Peyer's patch (tissue), 4 donors: ENCODE measurements around the gene SPRED1. TPM values are rescaled to one million over a fixed set of nuclear protein-coding genes. Genes with fewer than 3 reads are reported as not detected.

Experiments used
- DNase-seq, 3 donors: peaks; one replicate each; pipeline ENCODE4 v3.0.0-alpha.2; 2017 to 2019
- H3K27ac ChIP-seq, 4 donors: fragments of 200-600 bp; sonication (generic); one replicate each; pipeline ENCODE4 v1.5.1; 2016 to 2019
- H3K27me3 ChIP-seq, 2 donors: fragments of 200-600 bp; sonication (generic); one replicate each; pipeline ENCODE4 v1.5.1; 2019
- H3K36me3 ChIP-seq, 3 donors: fragments of 200-600 bp; sonication (generic); one replicate each; pipeline ENCODE4 v1.5.1; 2016 to 2019
- H3K4me1 ChIP-seq, 4 donors: fragments of 200-600 bp; sonication (generic); one replicate each; pipeline ENCODE4 v1.5.1; 2016 to 2019
- H3K4me3 ChIP-seq, 4 donors: fragments of 200-600 bp; sonication (generic); 1 replicate in 3 of 4; 2 replicates in 1 of 4; pipeline ENCODE4 v1.5.1; 2016 to 2019; ENCODE audit warnings: mild to moderate bottlenecking in 1 of 4
- H3K9me3 ChIP-seq, 4 donors: fragments of 200-600 bp; sonication (generic); one replicate each; pipeline ENCODE4 v1.5.1; 2016 to 2019; ENCODE audit warnings: mild to moderate bottlenecking in 1 of 4
- POLR2A ChIP-seq, 2 donors: fragments of 450-650 bp; IDR thresholded peaks; one replicate each; pipeline ENCODE4 v1.5.1; 2017; ENCODE audit warnings: antibody characterized with exemption in 2 of 2, mild to moderate bottlenecking in 2 of 2, moderate library complexity in 2 of 2
- total RNA-seq, 4 donors: library from RNA; depleted of rRNA; stranded (reverse); fragments of >200 nt; gene quantifications; one replicate each; pipeline ENCODE4 v1.1.0, GENCODE V29; 2016
- TF ChIP-seq, protein P1 (sequence below), 6 experiments: fragments of 450-650 bp in 4 of 6; fragments of 200-600 bp in 2 of 6; sonication (generic) in 1 of 6; IDR thresholded peaks; one replicate each; pipeline ENCODE4 v1.5.1; 2017 to 2019; ENCODE audit warnings: antibody characterized with exemption in 6 of 6, mild to moderate bottlenecking in 3 of 6, moderate library complexity in 1 of 6

The SPRED1 gene
- total RNA-seq, 4 donors from 2014 or later, result 8.9 to 40.4 (median 20.2) TPM

DNA sequence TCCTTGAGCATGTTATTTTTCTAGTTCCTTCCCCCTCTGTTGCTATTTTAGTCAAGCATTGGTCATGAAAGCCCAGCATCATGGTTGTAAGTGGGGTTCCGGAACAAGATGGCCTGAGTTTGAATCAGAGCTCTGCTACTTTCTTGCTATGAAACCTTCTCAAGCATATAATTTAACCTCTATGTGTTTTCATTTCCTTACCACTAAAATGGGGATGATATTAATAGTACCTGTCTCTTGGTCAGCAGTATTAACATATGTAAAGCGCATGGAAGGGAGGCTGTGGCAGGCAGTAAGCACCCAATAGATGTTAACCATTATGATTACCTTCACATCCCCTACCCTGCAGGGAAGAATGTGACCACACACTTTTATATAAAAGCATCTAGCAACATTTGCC is 14.3 kb upstream of the SPRED1 start:
- Histone ChIP-seq H3K36me3 (no peaks in the 10 kb centered on the region), H3K4me3 (no peak overlapping the region), H3K27ac (no peak overlapping the region), H3K4me1 (no peaks in the 10 kb centered on the region), H3K9me3 (no peaks in the 10 kb centered on the region), H3K27me3 (no peaks in the 10 kb centered on the region)
- no peak for DNase-seq
- TF ChIP-seq, protein P1, sequence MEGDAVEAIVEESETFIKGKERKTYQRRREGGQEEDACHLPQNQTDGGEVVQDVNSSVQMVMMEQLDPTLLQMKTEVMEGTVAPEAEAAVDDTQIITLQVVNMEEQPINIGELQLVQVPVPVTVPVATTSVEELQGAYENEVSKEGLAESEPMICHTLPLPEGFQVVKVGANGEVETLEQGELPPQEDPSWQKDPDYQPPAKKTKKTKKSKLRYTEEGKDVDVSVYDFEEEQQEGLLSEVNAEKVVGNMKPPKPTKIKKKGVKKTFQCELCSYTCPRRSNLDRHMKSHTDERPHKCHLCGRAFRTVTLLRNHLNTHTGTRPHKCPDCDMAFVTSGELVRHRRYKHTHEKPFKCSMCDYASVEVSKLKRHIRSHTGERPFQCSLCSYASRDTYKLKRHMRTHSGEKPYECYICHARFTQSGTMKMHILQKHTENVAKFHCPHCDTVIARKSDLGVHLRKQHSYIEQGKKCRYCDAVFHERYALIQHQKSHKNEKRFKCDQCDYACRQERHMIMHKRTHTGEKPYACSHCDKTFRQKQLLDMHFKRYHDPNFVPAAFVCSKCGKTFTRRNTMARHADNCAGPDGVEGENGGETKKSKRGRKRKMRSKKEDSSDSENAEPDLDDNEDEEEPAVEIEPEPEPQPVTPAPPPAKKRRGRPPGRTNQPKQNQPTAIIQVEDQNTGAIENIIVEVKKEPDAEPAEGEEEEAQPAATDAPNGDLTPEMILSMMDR (IDR thresholded peaks at IDR 0.05), result no peak
- TF ChIP-seq POLR2A (IDR thresholded peaks at IDR 0.05), result no peak

GRCh38 chr15:38242055-38242454 is 10.6 kb upstream of the SPRED1 start:
- Histone ChIP-seq H3K27ac (no peak overlapping the region), H3K4me1 (no peaks in the 10 kb centered on the region), H3K27me3 (no peaks in the 10 kb centered on the region), H3K4me3 (no peak overlapping the region), H3K9me3 (no peaks in the 10 kb centered on the region), H3K36me3 (no peaks in the 10 kb centered on the region)
- DNase-seq, result no peak
- TF ChIP-seq, protein P1 (IDR thresholded peaks at IDR 0.05), result no peak
- TF ChIP-seq POLR2A (IDR thresholded peaks at IDR 0.05), result no peak

- H3K36me3 ChIP-seq, result no peaks in the 10 kb centered on the region
- no peak overlapping the region for H3K4me3 ChIP-seq
- H3K27ac ChIP-seq, result no peak overlapping the region
- H3K27me3 ChIP-seq, result no peaks in the 10 kb centered on the region
- no peak for DNase-seq
- no peaks in the 10 kb centered on the region for H3K9me3 ChIP-seq
- H3K4me1 ChIP-seq, result no peaks in the 10 kb centered on the region
- TF ChIP-seq POLR2A (IDR thresholded peaks at IDR 0.05), result no peak
- TF ChIP-seq, protein P1 (IDR thresholded peaks at IDR 0.05), result no peak
Measured at GRCh38 chr15:38243278-38244055, 9.2 kb upstream of the SPRED1 start.

DNA sequence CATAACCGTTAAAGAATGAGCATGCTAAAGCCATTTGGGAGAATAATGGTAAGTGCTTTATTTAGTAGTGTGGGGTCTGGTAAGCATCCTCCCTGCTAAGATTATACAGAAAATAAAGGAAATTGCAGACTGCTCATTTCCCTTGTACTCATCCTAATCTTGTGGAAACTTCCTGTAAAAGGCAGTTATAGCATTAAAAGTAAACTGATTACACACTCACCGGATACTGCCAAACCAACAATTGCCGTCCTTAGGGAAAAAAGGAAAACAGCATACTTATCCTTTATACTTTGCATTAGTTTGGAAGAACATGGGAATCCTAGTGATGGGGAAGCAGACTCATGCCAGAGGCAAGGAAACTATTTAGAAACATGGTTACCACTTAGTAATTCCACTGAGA is 5.3 kb upstream of the SPRED1 start:
- no peaks in the 10 kb centered on the region for H3K36me3 ChIP-seq
- TF ChIP-seq, protein P1 (IDR thresholded peaks at IDR 0.05), result no peak
- TF ChIP-seq POLR2A (IDR thresholded peaks at IDR 0.05), result no peak
- H3K4me1 ChIP-seq, result peaks cover 0 to 5% (median 0%) of the 10 kb centered on the region in 4 donors
- no peak overlapping the region for H3K27ac ChIP-seq
- no peak for DNase-seq
- H3K9me3 ChIP-seq, result no peaks in the 10 kb centered on the region
- H3K4me3 ChIP-seq, result no peak overlapping the region
- H3K27me3 ChIP-seq, result no peaks in the 10 kb centered on the region

GRCh38 chr15:38253351-38253781 is 730 bp downstream of the SPRED1 start:
- no peak for DNase-seq
- no peaks in the 10 kb centered on the region for H3K27me3 ChIP-seq
- H3K27ac ChIP-seq, result peak overlapping the region; percentile 84 to 100 (median 95)
- H3K4me3 ChIP-seq, result peak overlapping the region; percentile 65 to 94 (median 90)
- no peaks in the 10 kb centered on the region for H3K9me3 ChIP-seq
- peaks cover 0 to 24% (median 0%) of the 10 kb centered on the region in 4 donors for H3K4me1 ChIP-seq
- no peak for TF ChIP-seq POLR2A (IDR thresholded peaks at IDR 0.05)
- TF ChIP-seq, protein P1 (IDR thresholded peaks at IDR 0.05), result no peak
- no peaks in the 10 kb centered on the region for H3K36me3 ChIP-seq
